ENCODE results near the gene RIPPLY3.
A peak's percentile ranks its signal among the peaks of the same experiment; 100 is the strongest.

RIPPLY3 gene

DNA sequence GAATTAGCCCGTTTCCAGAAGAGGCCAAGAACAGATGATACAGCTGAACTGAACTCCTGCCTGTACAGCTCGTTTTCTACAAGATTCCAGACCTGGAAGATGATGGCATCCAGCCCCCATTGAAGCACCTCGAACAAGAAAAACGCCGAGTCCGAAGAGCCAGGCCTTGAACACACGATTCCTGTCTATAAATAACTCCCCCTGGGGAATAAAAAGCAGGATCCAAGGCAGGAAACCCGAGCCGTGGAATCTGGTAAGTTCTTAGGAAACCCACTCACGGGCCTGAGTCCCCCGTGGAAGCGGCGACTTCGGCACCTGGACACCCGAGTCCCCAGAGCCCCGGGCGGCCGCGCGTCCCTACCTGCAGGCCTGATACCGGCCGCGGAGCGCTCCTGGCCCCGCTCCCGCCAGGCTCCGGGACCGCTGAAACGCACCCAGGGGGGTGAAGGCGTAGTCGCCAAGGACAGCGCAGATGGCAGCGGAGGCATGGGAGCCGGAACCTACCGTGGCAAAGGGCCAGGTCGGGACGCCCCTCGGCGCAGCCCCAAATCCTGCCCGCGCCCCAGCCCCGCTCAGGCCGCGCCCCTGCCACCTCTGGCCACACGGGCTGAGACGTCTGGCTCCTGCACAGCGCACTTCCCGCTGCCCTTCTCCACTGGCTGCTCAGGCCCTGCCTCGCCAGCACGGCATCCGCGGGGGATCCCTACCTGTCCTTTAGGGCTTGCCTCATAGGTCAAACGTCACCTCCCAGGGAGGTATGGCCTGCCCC is 26.0 kb upstream of the RIPPLY3 start (continued):
- no peak for TF ChIP-seq ZNF132 (tag by site-specific recombination; IDR thresholded peaks at IDR 0.05; ENCODE audit: borderline replicate concordance)
- TF ChIP-seq, protein P1, sequence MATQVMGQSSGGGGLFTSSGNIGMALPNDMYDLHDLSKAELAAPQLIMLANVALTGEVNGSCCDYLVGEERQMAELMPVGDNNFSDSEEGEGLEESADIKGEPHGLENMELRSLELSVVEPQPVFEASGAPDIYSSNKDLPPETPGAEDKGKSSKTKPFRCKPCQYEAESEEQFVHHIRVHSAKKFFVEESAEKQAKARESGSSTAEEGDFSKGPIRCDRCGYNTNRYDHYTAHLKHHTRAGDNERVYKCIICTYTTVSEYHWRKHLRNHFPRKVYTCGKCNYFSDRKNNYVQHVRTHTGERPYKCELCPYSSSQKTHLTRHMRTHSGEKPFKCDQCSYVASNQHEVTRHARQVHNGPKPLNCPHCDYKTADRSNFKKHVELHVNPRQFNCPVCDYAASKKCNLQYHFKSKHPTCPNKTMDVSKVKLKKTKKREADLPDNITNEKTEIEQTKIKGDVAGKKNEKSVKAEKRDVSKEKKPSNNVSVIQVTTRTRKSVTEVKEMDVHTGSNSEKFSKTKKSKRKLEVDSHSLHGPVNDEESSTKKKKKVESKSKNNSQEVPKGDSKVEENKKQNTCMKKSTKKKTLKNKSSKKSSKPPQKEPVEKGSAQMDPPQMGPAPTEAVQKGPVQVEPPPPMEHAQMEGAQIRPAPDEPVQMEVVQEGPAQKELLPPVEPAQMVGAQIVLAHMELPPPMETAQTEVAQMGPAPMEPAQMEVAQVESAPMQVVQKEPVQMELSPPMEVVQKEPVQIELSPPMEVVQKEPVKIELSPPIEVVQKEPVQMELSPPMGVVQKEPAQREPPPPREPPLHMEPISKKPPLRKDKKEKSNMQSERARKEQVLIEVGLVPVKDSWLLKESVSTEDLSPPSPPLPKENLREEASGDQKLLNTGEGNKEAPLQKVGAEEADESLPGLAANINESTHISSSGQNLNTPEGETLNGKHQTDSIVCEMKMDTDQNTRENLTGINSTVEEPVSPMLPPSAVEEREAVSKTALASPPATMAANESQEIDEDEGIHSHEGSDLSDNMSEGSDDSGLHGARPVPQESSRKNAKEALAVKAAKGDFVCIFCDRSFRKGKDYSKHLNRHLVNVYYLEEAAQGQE (tag by site-specific recombination; IDR thresholded peaks at IDR 0.05): peak; percentile 39; the same call in 1 of the 2 replicates
- TF ChIP-seq SP7 (tag by site-specific recombination; IDR thresholded peaks at IDR 0.05): peak; percentile 72
- no peak for TF ChIP-seq ZNF585B (tag by site-specific recombination; IDR thresholded peaks at IDR 0.05)
- TF ChIP-seq ZFHX2 (tag by site-specific recombination; conservative IDR thresholded peaks at IDR 0.05): peak; percentile 72
- TF ChIP-seq MEIS1 (CRISPR knock-in tag; IDR thresholded peaks at IDR 0.05; ENCODE audit: borderline replicate concordance): no peak
- TF ChIP-seq, protein P2, sequence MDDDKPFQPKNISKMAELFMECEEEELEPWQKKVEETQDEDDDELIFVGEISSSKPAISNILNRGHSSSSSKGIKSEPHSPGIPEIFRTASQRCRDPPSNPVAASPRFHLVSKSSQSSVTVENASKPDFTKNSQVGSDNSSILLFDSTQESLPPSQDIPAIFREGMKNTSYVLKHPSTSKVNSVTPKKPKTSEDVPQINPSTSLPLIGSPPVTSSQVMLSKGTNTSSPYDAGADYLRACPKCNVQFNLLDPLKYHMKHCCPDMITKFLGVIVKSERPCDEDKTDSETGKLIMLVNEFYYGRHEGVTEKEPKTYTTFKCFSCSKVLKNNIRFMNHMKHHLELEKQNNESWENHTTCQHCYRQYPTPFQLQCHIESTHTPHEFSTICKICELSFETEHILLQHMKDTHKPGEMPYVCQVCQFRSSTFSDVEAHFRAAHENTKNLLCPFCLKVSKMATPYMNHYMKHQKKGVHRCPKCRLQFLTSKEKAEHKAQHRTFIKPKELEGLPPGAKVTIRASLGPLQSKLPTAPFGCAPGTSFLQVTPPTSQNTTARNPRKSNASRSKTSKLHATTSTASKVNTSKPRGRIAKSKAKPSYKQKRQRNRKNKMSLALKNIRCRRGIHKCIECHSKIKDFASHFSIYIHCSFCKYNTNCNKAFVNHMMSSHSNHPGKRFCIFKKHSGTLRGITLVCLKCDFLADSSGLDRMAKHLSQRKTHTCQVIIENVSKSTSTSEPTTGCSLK (tag by site-specific recombination; IDR thresholded peaks at IDR 0.05): no peak
- no peak for TF ChIP-seq ZNF629 (tag by site-specific recombination; IDR thresholded peaks at IDR 0.05)
- TF ChIP-seq ZNF423 (tag by site-specific recombination; IDR thresholded peaks at IDR 0.05): peak; percentile 82; the same call in 1 of the 2 replicates
- TF ChIP-seq ZNF426 (tag by site-specific recombination; IDR thresholded peaks at IDR 0.05): no peak
- no peak for TF ChIP-seq ZNF223 (tag by site-specific recombination; IDR thresholded peaks at IDR 0.05)
- peak; percentile 36 for TF ChIP-seq OSR2 (tag by site-specific recombination; IDR thresholded peaks at IDR 0.05)
- TF ChIP-seq ZNF48 (tag by site-specific recombination; IDR thresholded peaks at IDR 0.05): no peak
- peak; percentile 84; the same call in 1 of the 2 replicates for TF ChIP-seq ZBTB20 (tag by site-specific recombination; IDR thresholded peaks at IDR 0.05)
- TF ChIP-seq, protein P3, sequence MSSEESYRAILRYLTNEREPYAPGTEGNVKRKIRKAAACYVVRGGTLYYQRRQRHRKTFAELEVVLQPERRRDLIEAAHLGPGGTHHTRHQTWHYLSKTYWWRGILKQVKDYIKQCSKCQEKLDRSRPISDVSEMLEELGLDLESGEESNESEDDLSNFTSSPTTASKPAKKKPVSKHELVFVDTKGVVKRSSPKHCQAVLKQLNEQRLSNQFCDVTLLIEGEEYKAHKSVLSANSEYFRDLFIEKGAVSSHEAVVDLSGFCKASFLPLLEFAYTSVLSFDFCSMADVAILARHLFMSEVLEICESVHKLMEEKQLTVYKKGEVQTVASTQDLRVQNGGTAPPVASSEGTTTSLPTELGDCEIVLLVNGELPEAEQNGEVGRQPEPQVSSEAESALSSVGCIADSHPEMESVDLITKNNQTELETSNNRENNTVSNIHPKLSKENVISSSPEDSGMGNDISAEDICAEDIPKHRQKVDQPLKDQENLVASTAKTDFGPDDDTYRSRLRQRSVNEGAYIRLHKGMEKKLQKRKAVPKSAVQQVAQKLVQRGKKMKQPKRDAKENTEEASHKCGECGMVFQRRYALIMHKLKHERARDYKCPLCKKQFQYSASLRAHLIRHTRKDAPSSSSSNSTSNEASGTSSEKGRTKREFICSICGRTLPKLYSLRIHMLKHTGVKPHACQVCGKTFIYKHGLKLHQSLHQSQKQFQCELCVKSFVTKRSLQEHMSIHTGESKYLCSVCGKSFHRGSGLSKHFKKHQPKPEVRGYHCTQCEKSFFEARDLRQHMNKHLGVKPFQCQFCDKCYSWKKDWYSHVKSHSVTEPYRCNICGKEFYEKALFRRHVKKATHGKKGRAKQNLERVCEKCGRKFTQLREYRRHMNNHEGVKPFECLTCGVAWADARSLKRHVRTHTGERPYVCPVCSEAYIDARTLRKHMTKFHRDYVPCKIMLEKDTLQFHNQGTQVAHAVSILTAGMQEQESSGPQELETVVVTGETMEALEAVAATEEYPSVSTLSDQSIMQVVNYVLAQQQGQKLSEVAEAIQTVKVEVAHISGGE (tag by site-specific recombination; conservative IDR thresholded peaks at IDR 0.05; ENCODE audit: low read depth): peak; percentile 36; the same call in 1 of the 2 replicates
- no peak; the same call in 1 of the 2 replicates for TF ChIP-seq ZNF785 (tag by site-specific recombination; IDR thresholded peaks at IDR 0.05)
- TF ChIP-seq ZNF621 (tag by site-specific recombination; IDR thresholded peaks at IDR 0.05): no peak
- TF ChIP-seq MYNN (tag by site-specific recombination; IDR thresholded peaks at IDR 0.05; ENCODE audit: borderline replicate concordance): no peak
- TF ChIP-seq ZNF768 (tag by site-specific recombination; IDR thresholded peaks at IDR 0.05): no peak
- TF ChIP-seq ZNF544 (tag by site-specific recombination; IDR thresholded peaks at IDR 0.05): no peak
- TF ChIP-seq ZNF560 (tag by site-specific recombination; IDR thresholded peaks at IDR 0.05; ENCODE audit: borderline replicate concordance): no peak
- TF ChIP-seq, protein P4, sequence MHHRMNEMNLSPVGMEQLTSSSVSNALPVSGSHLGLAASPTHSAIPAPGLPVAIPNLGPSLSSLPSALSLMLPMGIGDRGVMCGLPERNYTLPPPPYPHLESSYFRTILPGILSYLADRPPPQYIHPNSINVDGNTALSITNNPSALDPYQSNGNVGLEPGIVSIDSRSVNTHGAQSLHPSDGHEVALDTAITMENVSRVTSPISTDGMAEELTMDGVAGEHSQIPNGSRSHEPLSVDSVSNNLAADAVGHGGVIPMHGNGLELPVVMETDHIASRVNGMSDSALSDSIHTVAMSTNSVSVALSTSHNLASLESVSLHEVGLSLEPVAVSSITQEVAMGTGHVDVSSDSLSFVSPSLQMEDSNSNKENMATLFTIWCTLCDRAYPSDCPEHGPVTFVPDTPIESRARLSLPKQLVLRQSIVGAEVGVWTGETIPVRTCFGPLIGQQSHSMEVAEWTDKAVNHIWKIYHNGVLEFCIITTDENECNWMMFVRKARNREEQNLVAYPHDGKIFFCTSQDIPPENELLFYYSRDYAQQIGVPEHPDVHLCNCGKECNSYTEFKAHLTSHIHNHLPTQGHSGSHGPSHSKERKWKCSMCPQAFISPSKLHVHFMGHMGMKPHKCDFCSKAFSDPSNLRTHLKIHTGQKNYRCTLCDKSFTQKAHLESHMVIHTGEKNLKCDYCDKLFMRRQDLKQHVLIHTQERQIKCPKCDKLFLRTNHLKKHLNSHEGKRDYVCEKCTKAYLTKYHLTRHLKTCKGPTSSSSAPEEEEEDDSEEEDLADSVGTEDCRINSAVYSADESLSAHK (tag by site-specific recombination; IDR thresholded peaks at IDR 0.05): no peak
- TF ChIP-seq, protein P5, sequence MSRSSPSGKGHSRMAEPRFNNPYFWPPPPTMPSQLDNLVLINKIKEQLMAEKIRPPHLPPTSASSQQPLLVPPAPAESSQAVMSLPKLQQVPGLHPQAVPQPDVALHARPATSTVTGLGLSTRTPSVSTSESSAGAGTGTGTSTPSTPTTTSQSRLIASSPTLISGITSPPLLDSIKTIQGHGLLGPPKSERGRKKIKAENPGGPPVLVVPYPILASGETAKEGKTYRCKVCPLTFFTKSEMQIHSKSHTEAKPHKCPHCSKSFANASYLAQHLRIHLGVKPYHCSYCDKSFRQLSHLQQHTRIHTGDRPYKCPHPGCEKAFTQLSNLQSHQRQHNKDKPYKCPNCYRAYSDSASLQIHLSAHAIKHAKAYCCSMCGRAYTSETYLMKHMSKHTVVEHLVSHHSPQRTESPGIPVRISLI (tag by site-specific recombination; IDR thresholded peaks at IDR 0.05): no peak; the same call in 1 of the 2 replicates
- peak; percentile 63; the same call in 1 of the 2 replicates for TF ChIP-seq ZNF2 (tag by site-specific recombination; IDR thresholded peaks at IDR 0.05)
- TF ChIP-seq KLF16 (tag by site-specific recombination; IDR thresholded peaks at IDR 0.05): peak; percentile 43
- no peak for TF ChIP-seq ZNF837 (tag by site-specific recombination; IDR thresholded peaks at IDR 0.05)
- TF ChIP-seq ZSCAN30 (tag by site-specific recombination; IDR thresholded peaks at IDR 0.05): peak; percentile 51

All from HEK293 (cell line).